ENCODE results near the gene YWHAQ.

Gene YWHAQ

GRCh38 chr2:9630736-9631552, at the start of gene YWHAQ:
Gene YWHAQ (minus strand): TSS chr2:9630997. CDS start chr2:9630452, 545 bp downstream.
- peak; percentile 95 for DNase-seq (ENCODE audit: low read depth)

- DNase-seq (ENCODE audit: low read depth) = no peak
These were observed 49.3 kb upstream of the YWHAQ start for GRCh38 chr2:9680082-9680481.

- DNase-seq (ENCODE audit: low read depth) = no peak
These were observed 48.4 kb upstream of the YWHAQ start for GRCh38 chr2:9679218-9679617.

- DNase-seq (ENCODE audit: low read depth) = no peak
These were observed 47.7 kb upstream of the YWHAQ start for GRCh38 chr2:9678544-9678943.

- no peak for DNase-seq (ENCODE audit: low read depth)
These were observed 44.9 kb upstream of the YWHAQ start for GRCh38 chr2:9675415-9676351.

- DNase-seq (ENCODE audit: low read depth) = no peak
These were observed 44.2 kb upstream of the YWHAQ start for GRCh38 chr2:9674891-9675414.

GRCh38 chr2:9673914-9674481, 43.2 kb upstream of the YWHAQ start:
- DNase-seq (ENCODE audit: low read depth) = no peak

- DNase-seq (ENCODE audit: low read depth) = no peak
These were observed 38.0 kb upstream of the YWHAQ start for GRCh38 chr2:9668687-9669345.

- no peak for DNase-seq (ENCODE audit: low read depth)
These were observed 37.0 kb upstream of the YWHAQ start for GRCh38 chr2:9667826-9668225.

- DNase-seq (ENCODE audit: low read depth) = no peak
These were observed 35.5 kb upstream of the YWHAQ start for GRCh38 chr2:9666306-9666705.

- no peak for DNase-seq (ENCODE audit: low read depth)
These were observed 35.1 kb upstream of the YWHAQ start for GRCh38 chr2:9665898-9666297.

- no peak for DNase-seq (ENCODE audit: low read depth)
These were observed 33.6 kb upstream of the YWHAQ start for GRCh38 chr2:9664365-9664764.

GRCh38 chr2:9663008-9663879, 32.4 kb upstream of the YWHAQ start:
- no peak for DNase-seq (ENCODE audit: low read depth)

- no peak for DNase-seq (ENCODE audit: low read depth)
These were observed 30.5 kb upstream of the YWHAQ start for GRCh38 chr2:9661261-9661660.

- DNase-seq (ENCODE audit: low read depth) = no peak
These were observed 30.0 kb upstream of the YWHAQ start for GRCh38 chr2:9660781-9661180.

GRCh38 chr2:9660154-9660553, 29.4 kb upstream of the YWHAQ start:
- no peak for DNase-seq (ENCODE audit: low read depth)

GRCh38 chr2:9658972-9659371, 28.2 kb upstream of the YWHAQ start:
- no peak for DNase-seq (ENCODE audit: low read depth)

- no peak for DNase-seq (ENCODE audit: low read depth)
These were observed 26.9 kb upstream of the YWHAQ start for GRCh38 chr2:9657731-9658130.

- DNase-seq (ENCODE audit: low read depth) = no peak
These were observed 26.3 kb upstream of the YWHAQ start for GRCh38 chr2:9657083-9657482.

- peak; percentile 25 for DNase-seq (ENCODE audit: low read depth)
These were observed 25.5 kb upstream of the YWHAQ start for GRCh38 chr2:9656270-9656766.
